ENCODE measurements around the gene ADAM12. TPM values are rescaled to one million over a fixed set of nuclear protein-coding genes. Genes with fewer than 3 reads are reported as not detected.

The ADAM12 gene
- total RNA-seq, 1 experiment from 2014 or later = not detected

DNA sequence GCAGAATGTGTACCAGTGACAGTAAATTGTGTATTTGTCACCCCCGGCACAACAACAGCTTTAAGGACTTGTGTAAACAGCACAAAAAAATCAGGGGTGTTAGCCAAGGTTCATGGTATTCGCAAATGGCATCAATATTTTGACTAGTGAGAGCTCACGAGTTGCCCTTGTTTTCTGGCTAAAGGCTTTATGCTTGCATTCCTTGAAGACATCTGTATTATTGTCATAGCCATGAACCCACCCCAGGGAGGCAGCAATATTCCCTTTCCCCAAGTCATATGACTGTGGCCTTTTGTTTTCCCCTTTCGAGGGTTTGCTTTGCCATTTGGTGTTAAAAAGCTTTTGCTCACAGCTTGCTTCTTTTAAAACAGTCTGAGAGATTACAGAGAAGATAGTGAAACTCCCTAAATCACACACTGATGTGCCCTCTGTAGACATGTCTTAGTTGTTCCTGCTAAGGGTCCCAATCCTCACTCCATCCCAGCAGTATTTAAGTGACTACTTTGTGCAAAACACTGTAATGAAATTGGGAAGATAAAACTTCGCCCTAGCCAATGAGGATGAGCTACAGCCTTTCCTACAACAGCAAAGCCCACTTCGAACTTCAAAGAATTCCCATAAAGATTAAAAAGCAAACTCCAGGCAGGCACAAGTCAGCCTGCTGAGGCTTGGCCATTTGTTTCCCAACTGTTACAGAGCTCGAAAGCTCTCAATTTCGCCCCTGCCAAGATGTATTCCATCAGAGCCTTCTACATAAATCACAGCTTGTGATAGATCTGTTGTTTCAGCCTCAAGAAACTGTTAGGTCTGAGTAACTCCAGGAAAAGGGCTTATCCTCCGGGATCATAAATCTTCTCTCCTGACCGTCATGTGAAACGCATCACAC is 172.3 kb downstream of the ADAM12 start:
- H3K79me2 ChIP-seq (ENCODE audit: insufficient read depth, low read length) = no peaks in the 10 kb centered on the region
- no peak for ATAC-seq
- CTCF ChIA-PET = no interaction called here

More for the DNA sequence above, 172.3 kb downstream of the ADAM12 start:
- no peak for DNase-seq (ENCODE audit: low read depth, low spot score)
- Histone ChIP-seq H2AFZ (ENCODE audit: low read depth, low read length, poor library complexity, severe bottlenecking) (no peak overlapping the region), H4K20me1 (ENCODE audit: insufficient read depth) (no peaks in the 10 kb centered on the region), H3K4me1 (ENCODE audit: control insufficient read depth in 1 of 2, insufficient read depth in 2 of 2, low read length in 2 of 2) (no peaks in the 10 kb centered on the region), H3K4me2 (ENCODE audit: low read length) (no peak overlapping the region), H3K9ac (ENCODE audit: low read length) (no peak overlapping the region), H3K9me2 (ENCODE audit: insufficient read depth) (no peaks in the 10 kb centered on the region), H3K4me3 (replicated peaks in 1 of 2; ENCODE audit: low read depth in 1 of 2, low read length in 2 of 2) (no peak overlapping the region), H3K9me3 (ENCODE audit: control insufficient read depth in 1 of 2, insufficient read depth in 1 of 2, low read depth in 1 of 2, low read length in 2 of 2) (no peaks in the 10 kb centered on the region), H3K36me3 (ENCODE audit: control insufficient read depth in 1 of 2, insufficient read depth in 2 of 2, low read length in 2 of 2) (no peaks in the 10 kb centered on the region), H3K27me3 (ENCODE audit: insufficient read depth, low read length) (peaks cover 35% of the 10 kb centered on the region), H3K27ac (ENCODE audit: low read depth, low read length) (no peak overlapping the region)
- TF ChIP-seq, protein P1, sequence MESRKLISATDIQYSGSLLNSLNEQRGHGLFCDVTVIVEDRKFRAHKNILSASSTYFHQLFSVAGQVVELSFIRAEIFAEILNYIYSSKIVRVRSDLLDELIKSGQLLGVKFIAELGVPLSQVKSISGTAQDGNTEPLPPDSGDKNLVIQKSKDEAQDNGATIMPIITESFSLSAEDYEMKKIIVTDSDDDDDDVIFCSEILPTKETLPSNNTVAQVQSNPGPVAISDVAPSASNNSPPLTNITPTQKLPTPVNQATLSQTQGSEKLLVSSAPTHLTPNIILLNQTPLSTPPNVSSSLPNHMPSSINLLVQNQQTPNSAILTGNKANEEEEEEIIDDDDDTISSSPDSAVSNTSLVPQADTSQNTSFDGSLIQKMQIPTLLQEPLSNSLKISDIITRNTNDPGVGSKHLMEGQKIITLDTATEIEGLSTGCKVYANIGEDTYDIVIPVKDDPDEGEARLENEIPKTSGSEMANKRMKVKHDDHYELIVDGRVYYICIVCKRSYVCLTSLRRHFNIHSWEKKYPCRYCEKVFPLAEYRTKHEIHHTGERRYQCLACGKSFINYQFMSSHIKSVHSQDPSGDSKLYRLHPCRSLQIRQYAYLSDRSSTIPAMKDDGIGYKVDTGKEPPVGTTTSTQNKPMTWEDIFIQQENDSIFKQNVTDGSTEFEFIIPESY (IDR thresholded peaks at IDR 0.05; ENCODE audit: extremely low read depth, insufficient replicate concordance, low read length) = no peak
- TF ChIP-seq POLR2AphosphoS5 (IDR thresholded peaks at IDR 0.05; ENCODE audit: low read depth, low read length) (no peak), EZH2 (IDR thresholded peaks at IDR 0.05) (no peak), ELF1 (IDR thresholded peaks at IDR 0.05; ENCODE audit: borderline replicate concordance, low read depth) (no peak), CTCF (IDR thresholded peaks at IDR 0.05 in 2 of 3, conservative IDR thresholded peaks at IDR 0.05 in 1 of 3; ENCODE audit: borderline replicate concordance in 1 of 3, insufficient read depth in 1 of 3, low read depth in 2 of 3, low read length in 2 of 3) (no peak), JUND (IDR thresholded peaks at IDR 0.05) (no peak), CBX3 (IDR thresholded peaks at IDR 0.05; ENCODE audit: low read depth) (no peak), SIN3A (IDR thresholded peaks at IDR 0.05; ENCODE audit: low read depth) (no peak), SRF (IDR thresholded peaks at IDR 0.05; ENCODE audit: low read depth) (no peak)
- POLR2A ChIA-PET = no interaction called here
- RAD21 ChIA-PET (ENCODE audit: low non-redundant PET in 1 of 2, low total read pairs in 2 of 2, uncharacterized antibody in 2 of 2, unreplicated experiment in 2 of 2) = no interaction called here
- no TSS peak for BruUV-seq (replicated peaks)
- intact Hi-C loops (cut with micrococcal nuclease) = no loop called here
